Adrenal gland (tissue), 5 donors: ENCODE data around the gene KCNH6.

Experiments
- POLR2A ChIP-seq, 2 donors: fragments of 450-650 bp; IDR thresholded peaks; one replicate each; pipeline ENCODE4 v1.6.1; 2017; ENCODE audit warnings: antibody characterized with exemption in 2 of 2, mild to moderate bottlenecking in 2 of 2, moderate library complexity in 1 of 2
- TF ChIP-seq, protein P1 (sequence below), 6 experiments: fragments of 450-650 bp in 4 of 6; fragments of 200-600 bp in 2 of 6; sonication (generic) in 1 of 6; IDR thresholded peaks; 1 replicate in 5 of 6; 2 replicates in 1 of 6; pipeline versions ENCODE4 v1.5.1 to v1.8.0; 2016 to 2021; ENCODE audit warnings: antibody characterized with exemption in 6 of 6, mild to moderate bottlenecking in 2 of 6, moderate library complexity in 1 of 6
- donor health status: DM: no; HTN: no; CAD: no.

DNA sequence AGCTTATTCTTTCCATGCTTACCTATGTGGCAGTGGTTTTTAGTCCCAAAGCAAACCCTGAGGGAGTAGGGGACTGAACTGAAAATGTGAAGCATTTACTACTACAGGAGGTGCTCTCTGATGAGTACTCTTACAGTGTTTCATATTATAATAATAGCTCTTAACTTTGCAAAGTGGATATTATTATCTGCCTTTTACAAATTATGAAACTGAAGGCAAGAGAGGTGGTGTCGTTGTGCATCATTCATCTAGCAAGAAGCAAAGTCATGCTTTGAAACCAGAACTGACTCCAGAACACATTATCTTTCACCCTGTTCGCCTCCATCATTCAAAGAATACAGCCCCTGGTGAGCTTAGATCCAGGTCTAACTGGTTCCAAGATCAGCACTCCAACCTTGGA, 8.2 kb upstream of the KCNH6 start:
- TF ChIP-seq, protein P1, sequence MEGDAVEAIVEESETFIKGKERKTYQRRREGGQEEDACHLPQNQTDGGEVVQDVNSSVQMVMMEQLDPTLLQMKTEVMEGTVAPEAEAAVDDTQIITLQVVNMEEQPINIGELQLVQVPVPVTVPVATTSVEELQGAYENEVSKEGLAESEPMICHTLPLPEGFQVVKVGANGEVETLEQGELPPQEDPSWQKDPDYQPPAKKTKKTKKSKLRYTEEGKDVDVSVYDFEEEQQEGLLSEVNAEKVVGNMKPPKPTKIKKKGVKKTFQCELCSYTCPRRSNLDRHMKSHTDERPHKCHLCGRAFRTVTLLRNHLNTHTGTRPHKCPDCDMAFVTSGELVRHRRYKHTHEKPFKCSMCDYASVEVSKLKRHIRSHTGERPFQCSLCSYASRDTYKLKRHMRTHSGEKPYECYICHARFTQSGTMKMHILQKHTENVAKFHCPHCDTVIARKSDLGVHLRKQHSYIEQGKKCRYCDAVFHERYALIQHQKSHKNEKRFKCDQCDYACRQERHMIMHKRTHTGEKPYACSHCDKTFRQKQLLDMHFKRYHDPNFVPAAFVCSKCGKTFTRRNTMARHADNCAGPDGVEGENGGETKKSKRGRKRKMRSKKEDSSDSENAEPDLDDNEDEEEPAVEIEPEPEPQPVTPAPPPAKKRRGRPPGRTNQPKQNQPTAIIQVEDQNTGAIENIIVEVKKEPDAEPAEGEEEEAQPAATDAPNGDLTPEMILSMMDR (IDR thresholded peaks at IDR 0.05): no peak
- no peak for TF ChIP-seq POLR2A (IDR thresholded peaks at IDR 0.05)
